PC-9 (cell line): ENCODE measurements around the gene SLN. TPM values are rescaled to one million over a fixed set of nuclear protein-coding genes. Genes with fewer than 3 reads are reported as not detected.

Experiments used
- BruUV-seq: library from RNA; stranded (reverse); fragments of 400-500 nt; replicated peaks from 2 replicates; lab custom pipeline; 2021; lab: Mats Ljungman, UMichigan
- CTCF ChIA-PET: fragments of 300-600 bp; sonication (Branson Sonifier 250); formaldehyde crosslinking; loops from one replicate; lab custom pipeline; 2022; ENCODE audit warnings: antibody characterized with exemption; lab: Charles Lee
- POLR2A ChIA-PET: fragments of 300-600 bp; sonication (Branson Sonifier 250); formaldehyde crosslinking; loops from one replicate; lab custom pipeline; 2022; ENCODE audit warnings: antibody characterized with exemption; ENCODE audit not compliant: unreplicated experiment; lab: Charles Lee
- DNase-seq, 2 experiments: peaks; one replicate each; pipeline versions ENCODE4 v3.0.0 to v3.0.0-alpha.2; 2015 to 2022; ENCODE audit warnings: mixed read lengths in 1 of 2
- H2AFZ ChIP-seq: fragments of 200-600 bp; sonication (generic); 2 replicates; pipeline ENCODE4 v1.8.1; 2017; ENCODE audit warnings: antibody characterized with exemption
- H3F3A ChIP-seq: fragments of 200-600 bp; sonication (generic); 2 replicates; pipeline ENCODE4 v1.8.1; 2017; ENCODE audit warnings: antibody characterized with exemption, mild to moderate bottlenecking, low read depth; ENCODE audit not compliant: insufficient read depth
- H3K27ac ChIP-seq: fragments of 200-600 bp; sonication (generic); 2 replicates; pipeline ENCODE4 v1.6.1; 2016; ENCODE audit warnings: mixed run types
- H3K27me3 ChIP-seq: fragments of 200-600 bp; sonication (generic); 2 replicates; pipeline ENCODE4 v1.6.1; 2016; ENCODE audit warnings: low read depth, mixed run types; ENCODE audit not compliant: insufficient read depth
- H3K36me3 ChIP-seq: fragments of 200-600 bp; sonication (generic); 2 replicates; pipeline ENCODE4 v1.6.1; 2016; ENCODE audit warnings: low read depth, mixed run types
- H3K4me1 ChIP-seq: fragments of 200-600 bp; sonication (generic); replicated peaks from 2 replicates; pipeline ENCODE4 v1.6.1; 2016; ENCODE audit warnings: mixed run types; ENCODE audit not compliant: insufficient read depth
- H3K4me2 ChIP-seq: fragments of 200-600 bp; sonication (generic); 2 replicates; pipeline ENCODE4 v1.6.1; 2017; ENCODE audit warnings: mixed run types
- H3K4me3 ChIP-seq: fragments of 200-600 bp; sonication (generic); 2 replicates; pipeline ENCODE4 v1.6.1; 2016; ENCODE audit warnings: mixed run types
- H3K79me2 ChIP-seq: fragments of 200-600 bp; sonication (generic); 2 replicates; pipeline ENCODE4 v1.6.1; 2017; ENCODE audit warnings: low read depth, mixed run types
- H3K9me2 ChIP-seq: fragments of 200-600 bp; sonication (generic); 2 replicates; pipeline ENCODE4 v1.8.1; 2017; ENCODE audit warnings: mild to moderate bottlenecking; ENCODE audit not compliant: insufficient read depth
- H3K9me3 ChIP-seq: fragments of 200-600 bp; sonication (generic); 2 replicates; pipeline ENCODE4 v1.8.1; 2016; ENCODE audit warnings: low read depth; ENCODE audit not compliant: insufficient read depth
- H4K20me1 ChIP-seq: fragments of 200-600 bp; sonication (generic); 2 replicates; pipeline ENCODE4 v1.8.1; 2017; ENCODE audit not compliant: insufficient read depth
- CTCF ChIP-seq: fragments of 200-600 bp; sonication (generic); conservative IDR thresholded peaks from 2 replicates; pipeline ENCODE4 v1.6.1; 2017; ENCODE audit warnings: mixed run types, antibody characterized with exemption, mild to moderate bottlenecking, moderate library complexity
- EZH2 ChIP-seq: fragments of 200-600 bp; sonication (generic); IDR thresholded peaks from 2 replicates; pipeline ENCODE4 v1.8.0; 2017; ENCODE audit warnings: antibody characterized with exemption, low read depth
- intact Hi-C: fragments of 100-400 bp; cut with micrococcal nuclease; formaldehyde crosslinking; loops from one replicate; pipeline ENCODE4 v1.10.0; 2022; ENCODE audit not compliant: unreplicated experiment
- total RNA-seq: library from RNA; stranded (reverse); gene quantifications from 2 replicates; pipeline ENCODE4 v1.2.3, GENCODE V29; 2021

Gene SLN
- total RNA-seq, 1 experiment from 2014 or later, result not detected

DNA sequence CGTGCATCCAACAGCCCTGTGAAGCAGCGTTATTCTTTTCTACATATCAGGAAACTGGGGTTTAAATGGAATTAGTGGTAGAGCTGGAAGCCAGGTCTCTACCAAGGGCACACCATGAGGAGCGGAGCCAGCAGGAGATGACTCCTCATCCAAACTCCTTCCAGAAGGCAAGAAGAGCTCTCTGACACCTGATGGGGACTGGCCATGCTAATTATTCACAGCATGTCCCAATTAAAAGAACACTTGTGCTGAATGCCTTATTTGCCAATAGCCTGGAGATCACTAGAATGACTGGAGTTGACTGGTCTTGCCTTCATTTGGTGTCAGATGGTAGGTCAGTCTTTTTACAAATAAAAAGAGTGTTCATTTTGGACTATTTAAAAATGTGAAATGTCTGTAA lies 32.9 kb upstream of the SLN start:
- TF ChIP-seq CTCF (no peak), EZH2 (no peak)
- no peaks in the 10 kb centered on the region for H3K9me3 ChIP-seq
- H3K9me2 ChIP-seq, result no peaks in the 10 kb centered on the region
- DNase-seq, result no peak
- no peaks in the 10 kb centered on the region for H3K79me2 ChIP-seq
- H3K4me1 ChIP-seq, result no peaks in the 10 kb centered on the region
- no peak overlapping the region for H3K4me2 ChIP-seq
- H3F3A ChIP-seq, result no peaks in the 10 kb centered on the region
- intact Hi-C loops, result no loop called here
- no TSS peak for BruUV-seq
- ChIA-PET POLR2A (no interaction called here), CTCF (no interaction called here)
- no peak overlapping the region for H2AFZ ChIP-seq
- no peak overlapping the region for H3K27ac ChIP-seq
- no peaks in the 10 kb centered on the region for H3K27me3 ChIP-seq
- no peaks in the 10 kb centered on the region for H4K20me1 ChIP-seq
- H3K4me3 ChIP-seq, result no peak overlapping the region
- H3K36me3 ChIP-seq, result no peaks in the 10 kb centered on the region

GRCh38 chr11:107743191-107743590 lies 31.3 kb upstream of the SLN start:
- Histone ChIP-seq H3K4me2 (no peak overlapping the region), H3K4me3 (no peak overlapping the region), H3K27ac (no peak overlapping the region), H4K20me1 (no peaks in the 10 kb centered on the region), H3K27me3 (no peaks in the 10 kb centered on the region), H3K4me1 (no peaks in the 10 kb centered on the region), H3K36me3 (no peaks in the 10 kb centered on the region), H3K9me2 (no peaks in the 10 kb centered on the region), H3K9me3 (no peaks in the 10 kb centered on the region), H3F3A (no peaks in the 10 kb centered on the region), H3K79me2 (no peaks in the 10 kb centered on the region), H2AFZ (no peak overlapping the region)
- intact Hi-C loops, result no loop called here
- no peak for DNase-seq
- ChIA-PET POLR2A (no interaction called here), CTCF (no interaction called here)
- no TSS peak for BruUV-seq
- TF ChIP-seq EZH2 (no peak), CTCF (no peak)

DNA sequence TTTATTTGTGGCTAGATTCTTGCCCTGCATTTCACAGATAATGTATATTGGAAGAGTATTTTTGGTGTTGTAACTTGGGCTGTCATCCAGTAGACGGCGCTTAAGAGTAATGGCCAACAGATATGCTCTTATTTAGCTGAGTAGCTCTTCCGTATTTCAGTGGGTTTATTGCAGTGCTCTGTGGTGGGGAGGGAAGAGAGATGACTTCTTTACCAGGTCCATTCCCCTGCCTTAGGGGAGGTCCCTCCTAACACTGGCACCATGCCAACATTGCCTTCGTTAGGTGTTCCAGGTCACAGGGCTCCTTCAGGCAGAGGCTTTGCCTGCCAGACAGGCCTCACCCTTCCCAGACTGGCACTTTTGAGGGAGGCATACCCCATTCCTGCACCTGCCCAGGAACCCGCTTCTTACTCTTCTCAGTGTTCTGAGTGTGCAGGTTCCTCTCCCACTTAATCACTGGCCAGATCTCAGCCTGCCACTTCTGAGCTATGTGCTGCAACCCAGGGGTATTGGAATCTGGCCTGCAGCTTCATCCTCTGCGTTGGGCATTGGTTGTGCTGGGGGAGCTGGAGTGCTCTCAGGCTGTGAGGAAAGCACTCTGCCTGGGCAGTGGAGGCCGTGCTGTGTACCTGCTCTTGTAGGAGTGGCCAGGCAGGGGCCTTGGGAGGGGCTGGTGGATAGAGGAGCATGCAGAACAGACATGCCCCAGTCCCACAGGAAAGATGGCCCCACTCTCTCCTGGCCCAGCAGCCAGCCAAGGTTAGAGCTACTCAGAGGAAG lies 29.4 kb upstream of the SLN start:
- Histone ChIP-seq H3K27me3 (no peaks in the 10 kb centered on the region), H3K36me3 (no peaks in the 10 kb centered on the region), H3K4me1 (no peaks in the 10 kb centered on the region), H2AFZ (no peak overlapping the region), H4K20me1 (no peaks in the 10 kb centered on the region), H3K9me3 (no peaks in the 10 kb centered on the region), H3K9me2 (no peaks in the 10 kb centered on the region), H3K79me2 (no peaks in the 10 kb centered on the region), H3F3A (no peaks in the 10 kb centered on the region), H3K27ac (no peak overlapping the region), H3K4me2 (no peak overlapping the region), H3K4me3 (no peak overlapping the region)
- intact Hi-C loops, result no loop called here
- peak; percentile 3 to 39 for DNase-seq
- POLR2A ChIA-PET, result interaction anchor here (0.7 kb wide), 1 partner anchor 30 kb away, joined by 4 read pairs; no protein-coding TSS in a partner anchor
- TF ChIP-seq CTCF (peak; percentile 82), EZH2 (no peak)
- CTCF ChIA-PET, result interaction anchor here (1.3 to 1.6 kb wide), 2 partner anchors 30 to 157 kb away, joined by 3 to 4 read pairs; no protein-coding TSS in a partner anchor
- BruUV-seq, result no TSS peak
